GM20431 (cell line): ENCODE measurements around the gene GRAMD1A.

Experiments used
- in situ Hi-C: fragments of 300-500 bp; cut with MseI, MboI; formaldehyde crosslinking; loops from one replicate; pipeline ENCODE4 v1.15.0; 2020; ENCODE audit warnings: low sequenced_read_pairs; ENCODE audit not compliant: unreplicated experiment

The GRAMD1A gene

GRCh38 chr19:35015270-35015953 is 15.3 kb downstream of the GRAMD1A start:
- in situ Hi-C loops, result no loop called here

GRCh38 chr19:35015954-35016351 is 15.8 kb downstream of the GRAMD1A start:
- in situ Hi-C loops, result no loop called here

DNA sequence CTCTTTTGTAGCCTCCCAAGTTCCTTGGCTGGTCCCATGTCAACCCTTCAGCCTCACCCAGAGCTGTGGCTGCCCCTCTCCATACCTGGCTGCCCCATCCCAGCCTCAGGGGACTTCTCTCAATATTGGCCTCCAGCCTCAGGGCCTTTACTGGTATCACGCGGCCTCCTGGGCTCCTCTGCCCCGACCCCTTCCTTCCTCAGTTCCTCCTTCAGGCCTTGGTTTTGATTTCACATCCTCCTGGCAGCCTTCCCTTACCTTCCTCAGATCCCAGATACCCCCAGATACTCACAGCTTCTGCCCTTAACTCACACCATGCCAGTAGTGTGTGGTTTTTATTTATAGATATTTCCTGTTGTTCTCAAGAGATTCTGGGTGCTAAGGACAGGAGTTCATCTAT is 17.4 kb downstream of the GRAMD1A start:
- in situ Hi-C loops, result no loop called here

DNA sequence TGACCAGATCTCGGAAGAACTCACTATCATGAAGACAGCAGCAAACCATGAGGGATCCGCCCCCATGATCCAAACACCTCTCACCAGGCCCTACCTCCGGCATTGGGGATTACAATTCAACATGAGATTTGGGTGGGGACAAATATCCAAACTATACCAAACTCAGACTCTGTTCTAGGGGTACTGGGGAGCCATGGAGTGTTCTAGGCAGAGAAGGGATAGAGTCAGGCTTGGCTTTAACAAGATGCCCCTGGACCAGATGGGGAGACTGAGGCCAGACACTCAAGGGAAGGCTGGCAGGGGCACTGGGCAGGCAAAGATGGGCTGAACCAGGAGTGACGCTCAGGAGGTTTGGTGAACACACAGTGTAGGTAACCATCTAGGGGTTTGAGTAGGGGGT is 18.3 kb downstream of the GRAMD1A start:
- in situ Hi-C loops, result no loop called here

- in situ Hi-C loops, result no loop called here
Measured at GRCh38 chr19:35019144-35019543, 19.0 kb downstream of the GRAMD1A start.

GRCh38 chr19:35021016-35021415 is 20.9 kb downstream of the GRAMD1A start:
- in situ Hi-C loops, result loop anchor here (10.0 kb wide), 1 partner anchor 46 kb away; no protein-coding TSS in a partner anchor

GRCh38 chr19:35021596-35021995 is 21.5 kb downstream of the GRAMD1A start:
- in situ Hi-C loops, result loop anchor here (10.0 kb wide), 1 partner anchor 47 kb away; no protein-coding TSS in a partner anchor

- in situ Hi-C loops, result loop anchor here (10.0 kb wide), 1 partner anchor 48 kb away; no protein-coding TSS in a partner anchor
Measured at GRCh38 chr19:35022460-35022859, 22.3 kb downstream of the GRAMD1A start.

- in situ Hi-C loops, result loop anchor here (10.0 kb wide), 1 partner anchor 49 kb away; no protein-coding TSS in a partner anchor
Measured at GRCh38 chr19:35023428-35023827, 23.3 kb downstream of the GRAMD1A start.

DNA sequence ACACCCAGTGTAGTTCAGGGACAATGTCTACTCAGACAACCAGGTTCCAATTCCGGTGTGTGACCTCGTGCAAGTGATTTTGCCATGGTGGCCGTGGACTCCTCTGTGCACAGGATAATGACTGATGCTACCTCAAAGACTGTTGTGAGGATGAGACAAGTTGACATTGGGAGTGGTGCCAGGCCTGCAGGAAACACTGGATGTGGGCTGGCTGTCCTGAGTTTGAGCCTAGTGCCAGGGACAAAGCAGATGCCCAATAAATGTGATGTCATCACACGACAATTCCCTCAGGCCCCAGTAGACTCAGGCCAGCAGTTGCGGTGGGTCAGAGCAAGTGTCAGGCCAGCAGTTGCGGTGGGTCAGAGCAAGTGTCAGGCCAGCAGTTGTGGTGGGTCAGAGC is 24.0 kb downstream of the GRAMD1A start:
- in situ Hi-C loops, result loop anchor here (10.0 kb wide), 1 partner anchor 49 kb away; no protein-coding TSS in a partner anchor

DNA sequence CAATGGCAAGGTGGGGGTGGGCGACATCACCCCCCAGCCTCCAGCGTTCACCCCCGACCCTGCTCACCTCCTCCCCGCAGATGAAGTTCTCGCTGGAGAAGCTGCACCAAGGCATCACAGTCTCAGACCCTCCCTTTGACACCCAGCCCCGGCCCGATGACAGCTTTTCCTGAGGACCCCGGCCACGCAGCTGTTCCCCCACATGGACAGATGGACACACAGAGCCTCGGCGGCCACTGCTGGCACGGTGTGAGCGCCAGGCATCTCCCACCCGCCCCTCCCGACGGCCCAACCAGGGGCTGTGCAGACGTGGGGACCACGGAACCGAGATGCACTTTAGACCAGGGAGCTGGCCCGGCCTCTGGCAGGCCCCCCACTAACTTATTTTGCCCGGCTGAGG is 25.8 kb downstream of the GRAMD1A start:
- in situ Hi-C loops, result loop anchor here (10.0 kb wide), 1 partner anchor 51 kb away; no protein-coding TSS in a partner anchor

DNA sequence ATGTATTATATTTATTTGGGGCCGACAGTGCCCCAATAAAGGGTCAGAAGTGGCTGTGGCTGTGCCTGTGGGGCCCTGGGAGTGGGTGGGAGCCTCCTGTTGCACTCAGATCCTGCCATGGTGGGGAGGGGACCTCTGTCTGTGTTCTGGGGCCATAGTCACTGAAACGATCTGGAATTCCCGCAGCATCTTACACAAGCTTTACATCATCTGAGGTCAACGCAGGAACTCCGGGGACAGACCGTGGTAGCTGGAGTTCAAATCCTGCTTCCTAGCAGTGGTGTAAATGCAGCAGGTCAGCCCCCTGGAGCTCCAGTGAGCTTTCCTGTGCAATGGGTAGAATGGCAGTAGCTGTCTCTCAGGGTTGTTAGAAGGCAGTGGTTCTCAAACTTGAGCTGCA is 26.3 kb downstream of the GRAMD1A start:
- in situ Hi-C loops, result loop anchor here (10.0 kb wide), 1 partner anchor 52 kb away; no protein-coding TSS in a partner anchor

- in situ Hi-C loops, result loop anchor here (10.0 kb wide), 1 partner anchor 52 kb away; no protein-coding TSS in a partner anchor
Measured at GRCh38 chr19:35027009-35027408, 26.9 kb downstream of the GRAMD1A start.

- in situ Hi-C loops, result loop anchor here (10.0 kb wide), 1 partner anchor 53 kb away; no protein-coding TSS in a partner anchor
Measured at GRCh38 chr19:35027851-35028599, 27.9 kb downstream of the GRAMD1A start.

- in situ Hi-C loops, result loop anchor here (10.0 kb wide), 1 partner anchor 54 kb away; no protein-coding TSS in a partner anchor
Measured at GRCh38 chr19:35028600-35028885, 28.4 kb downstream of the GRAMD1A start.

GRCh38 chr19:35029275-35029736 is 29.2 kb downstream of the GRAMD1A start:
- in situ Hi-C loops, result loop anchor here (10.0 kb wide), 1 partner anchor 55 kb away; no protein-coding TSS in a partner anchor

- in situ Hi-C loops, result loop anchor here (10.0 kb wide), 1 partner anchor 55 kb away; no protein-coding TSS in a partner anchor
Measured at GRCh38 chr19:35029737-35030256, 29.7 kb downstream of the GRAMD1A start.

DNA sequence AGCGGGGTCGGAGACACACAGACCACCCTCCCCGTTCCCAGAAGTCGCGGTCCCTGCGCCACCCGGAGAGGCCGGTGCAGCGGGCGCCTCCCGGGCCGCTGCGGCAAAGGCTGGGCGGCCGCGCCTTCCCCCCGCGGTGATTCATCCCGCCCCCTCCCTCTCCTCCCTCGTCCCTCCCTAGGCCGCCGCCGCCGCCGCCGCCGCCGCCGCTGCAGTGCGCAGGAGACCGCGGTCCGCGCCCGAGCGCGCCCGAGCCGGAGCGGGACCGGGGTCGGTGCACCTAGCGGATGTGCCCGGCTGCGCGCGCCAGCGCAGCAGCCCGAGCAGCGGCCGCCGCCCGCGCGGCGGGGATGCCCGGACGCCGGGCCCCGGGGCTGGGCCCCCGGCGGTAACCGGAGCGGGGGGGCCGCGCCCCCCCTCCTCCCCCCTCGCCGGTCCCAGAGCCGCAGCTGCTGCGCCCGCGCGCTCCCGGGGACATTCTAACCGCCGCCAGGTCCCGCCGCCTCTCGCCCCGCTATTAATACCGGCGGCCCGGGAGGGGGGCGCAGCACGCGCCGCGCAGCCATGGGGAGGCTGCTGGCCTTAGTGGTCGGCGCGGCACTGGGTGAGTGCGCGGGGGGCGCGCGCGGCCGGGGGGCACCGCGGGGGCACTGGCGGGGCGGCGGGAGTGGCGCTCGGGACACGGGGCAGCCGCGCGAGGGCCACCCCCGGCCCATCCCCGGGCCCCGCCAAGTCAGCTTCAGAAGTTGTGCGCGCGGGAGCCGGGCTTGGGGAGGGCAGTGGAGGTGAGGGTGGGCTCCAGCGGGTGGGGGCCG is 30.3 kb downstream of the GRAMD1A start, which contains the start of gene SCN1B:
Gene SCN1B, plus strand, starts transcription at position 214 of the 815 bp plus-strand sequence. Its CDS starts 351 bp downstream, at position 565.
- in situ Hi-C loops, result no loop called here

DNA sequence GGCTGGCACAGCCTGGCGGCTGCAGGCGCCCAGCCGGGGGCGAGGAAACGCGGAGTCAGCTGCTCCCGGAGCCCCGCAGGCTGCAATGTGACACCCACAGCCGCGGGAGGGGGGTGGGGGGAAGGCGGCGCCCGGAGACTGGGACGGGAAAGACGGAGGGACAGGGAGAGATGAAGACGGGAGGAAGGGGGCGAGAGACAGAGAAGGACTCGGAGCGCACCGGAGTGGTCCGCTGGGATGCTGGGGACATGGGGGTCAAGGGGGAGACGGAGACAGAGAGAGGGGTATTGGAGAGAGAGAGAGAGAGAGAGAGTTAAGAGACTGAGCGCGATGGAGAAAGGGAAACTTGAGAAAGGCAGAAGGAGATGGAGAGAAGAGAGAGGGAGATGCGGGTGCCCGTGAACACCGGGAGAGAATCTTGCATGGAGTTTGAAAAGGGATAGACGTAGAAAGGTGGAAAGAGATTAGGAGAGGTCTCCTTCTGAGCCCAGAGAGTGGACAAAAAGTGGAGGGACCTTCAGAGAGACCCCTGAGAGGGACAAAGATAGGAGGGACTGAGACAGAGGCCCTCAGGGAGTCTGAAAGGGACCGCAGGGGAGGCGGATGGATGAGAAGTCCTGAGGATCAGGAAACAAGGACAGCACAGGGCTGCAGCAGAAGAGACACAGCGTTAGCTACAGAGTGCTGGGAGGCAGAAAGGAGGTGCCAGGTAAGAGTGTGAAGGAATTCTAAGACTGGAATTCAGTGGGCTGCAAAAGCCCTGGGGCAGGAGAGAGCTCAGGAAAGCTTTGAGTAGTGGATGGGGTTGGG is 31.2 kb downstream of the GRAMD1A start:
- in situ Hi-C loops, result no loop called here
